GM10248 (cell line): Measurements from ENCODE around the gene PRKN.

Experiments used
- CTCF ChIA-PET: fragments of 300-600 bp; sonication (Branson Sonifier 250); formaldehyde crosslinking; extraction: SDS; loops from one replicate; lab custom pipeline; 2021; ENCODE audit warnings: antibody characterized with exemption; lab: Yijun Ruan, JAX
- POLR2A ChIA-PET: fragments of 350-650 bp; sonication (Branson Sonifier 250); formaldehyde crosslinking; extraction: SDS; loops from one replicate; lab custom pipeline; 2020; ENCODE audit warnings: antibody characterized with exemption; lab: Yijun Ruan, JAX
- DNase-seq: peaks from one replicate; pipeline ENCODE4 v3.0.0; 2012; ENCODE audit errors: extremely low spot score
- TF ChIP-seq, protein P1 (sequence below): IDR thresholded peaks from 2 replicates; pipeline ENCODE4 v1.5.1; 2012; ENCODE audit warnings: mild to moderate bottlenecking, low read depth; ENCODE audit errors: extremely low read depth, missing control alignments, control extremely low read depth

The PRKN gene

DNA sequence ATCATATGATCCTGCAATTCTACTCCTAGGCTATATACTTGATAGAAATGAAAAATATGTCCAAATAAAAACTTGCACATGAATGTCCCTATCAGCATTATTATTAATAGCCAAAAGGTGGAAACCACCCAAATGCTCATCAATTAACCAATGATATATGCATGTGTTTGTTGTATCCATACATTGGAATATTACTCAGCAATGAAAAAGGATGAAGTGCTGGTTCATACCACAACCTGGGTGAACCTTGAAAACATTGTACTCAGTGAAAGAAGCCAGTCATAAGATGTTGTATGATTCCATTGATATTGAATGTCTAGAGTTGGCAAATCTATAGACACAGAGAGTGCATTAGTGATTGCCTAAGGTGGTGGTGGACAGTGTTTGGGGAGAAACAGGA is 267.6 kb downstream of the PRKN start:
- TF ChIP-seq, protein P1, sequence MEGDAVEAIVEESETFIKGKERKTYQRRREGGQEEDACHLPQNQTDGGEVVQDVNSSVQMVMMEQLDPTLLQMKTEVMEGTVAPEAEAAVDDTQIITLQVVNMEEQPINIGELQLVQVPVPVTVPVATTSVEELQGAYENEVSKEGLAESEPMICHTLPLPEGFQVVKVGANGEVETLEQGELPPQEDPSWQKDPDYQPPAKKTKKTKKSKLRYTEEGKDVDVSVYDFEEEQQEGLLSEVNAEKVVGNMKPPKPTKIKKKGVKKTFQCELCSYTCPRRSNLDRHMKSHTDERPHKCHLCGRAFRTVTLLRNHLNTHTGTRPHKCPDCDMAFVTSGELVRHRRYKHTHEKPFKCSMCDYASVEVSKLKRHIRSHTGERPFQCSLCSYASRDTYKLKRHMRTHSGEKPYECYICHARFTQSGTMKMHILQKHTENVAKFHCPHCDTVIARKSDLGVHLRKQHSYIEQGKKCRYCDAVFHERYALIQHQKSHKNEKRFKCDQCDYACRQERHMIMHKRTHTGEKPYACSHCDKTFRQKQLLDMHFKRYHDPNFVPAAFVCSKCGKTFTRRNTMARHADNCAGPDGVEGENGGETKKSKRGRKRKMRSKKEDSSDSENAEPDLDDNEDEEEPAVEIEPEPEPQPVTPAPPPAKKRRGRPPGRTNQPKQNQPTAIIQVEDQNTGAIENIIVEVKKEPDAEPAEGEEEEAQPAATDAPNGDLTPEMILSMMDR = no peak
- CTCF ChIA-PET = no interaction called here
- POLR2A ChIA-PET = no interaction called here
- no peak for DNase-seq

DNA sequence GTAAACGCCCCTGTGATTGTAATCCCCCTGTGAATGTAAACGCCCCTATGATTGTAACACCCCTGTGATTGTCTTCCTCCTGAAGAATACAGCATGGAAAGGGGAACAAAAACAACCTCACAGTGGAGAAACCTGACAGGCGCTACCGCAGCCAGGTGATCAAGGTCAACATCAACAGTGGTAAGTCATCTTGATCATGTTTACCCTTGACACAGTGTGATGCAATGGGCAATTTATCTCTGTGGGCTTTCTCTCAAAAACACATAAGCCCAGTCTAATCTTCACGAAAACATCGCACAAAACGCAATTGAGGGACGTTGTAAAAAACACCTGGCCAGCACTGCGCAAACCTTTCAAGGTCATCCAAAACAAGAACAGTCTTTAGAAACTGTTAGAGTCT is 277.2 kb downstream of the PRKN start:
- TF ChIP-seq, protein P1 = no peak
- ChIA-PET POLR2A (no interaction called here), CTCF (no interaction called here)
- DNase-seq = no peak

DNA sequence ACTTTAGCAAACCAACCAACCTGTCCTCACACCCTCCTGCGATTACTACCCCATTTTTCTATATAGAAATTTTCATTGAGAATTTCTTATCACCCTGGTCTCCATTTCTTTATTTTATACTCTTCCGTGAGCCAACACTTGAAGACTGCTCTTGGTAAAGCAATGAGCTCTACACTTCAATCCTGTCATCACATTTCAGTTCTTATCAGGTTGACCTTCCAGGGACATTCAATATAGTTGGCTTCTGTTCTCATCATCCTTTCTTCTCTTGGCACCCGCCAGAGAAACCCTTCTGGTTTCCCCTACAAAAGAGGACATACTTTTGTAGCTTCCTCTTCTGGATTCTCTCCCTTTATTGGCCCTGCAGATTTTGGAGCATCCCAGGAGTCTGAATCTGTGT is 279.3 kb downstream of the PRKN start:
- ChIA-PET POLR2A (no interaction called here), CTCF (no interaction called here)
- DNase-seq = no peak
- TF ChIP-seq, protein P1 = no peak

DNA sequence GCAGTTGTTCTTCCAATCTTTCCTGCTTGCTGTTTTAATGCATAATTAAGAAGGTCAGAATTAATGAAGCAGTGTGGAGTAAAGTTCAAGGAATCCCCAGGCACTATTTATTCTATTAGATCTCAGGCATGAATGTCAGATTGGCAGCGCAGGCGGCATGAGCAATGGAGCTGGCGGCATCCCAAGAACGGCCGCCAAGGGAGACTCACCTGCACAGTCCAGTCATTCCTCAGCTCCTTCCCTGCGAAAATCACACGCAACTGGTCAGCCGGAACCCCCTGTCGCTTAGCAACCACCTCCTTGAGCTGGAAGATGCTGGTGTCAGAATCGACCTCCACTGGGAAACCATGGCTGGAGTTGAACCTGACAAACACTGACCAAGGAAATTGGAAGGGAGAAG is 284.5 kb downstream of the PRKN start:
- no peak for DNase-seq
- POLR2A ChIA-PET = no interaction called here

DNA sequence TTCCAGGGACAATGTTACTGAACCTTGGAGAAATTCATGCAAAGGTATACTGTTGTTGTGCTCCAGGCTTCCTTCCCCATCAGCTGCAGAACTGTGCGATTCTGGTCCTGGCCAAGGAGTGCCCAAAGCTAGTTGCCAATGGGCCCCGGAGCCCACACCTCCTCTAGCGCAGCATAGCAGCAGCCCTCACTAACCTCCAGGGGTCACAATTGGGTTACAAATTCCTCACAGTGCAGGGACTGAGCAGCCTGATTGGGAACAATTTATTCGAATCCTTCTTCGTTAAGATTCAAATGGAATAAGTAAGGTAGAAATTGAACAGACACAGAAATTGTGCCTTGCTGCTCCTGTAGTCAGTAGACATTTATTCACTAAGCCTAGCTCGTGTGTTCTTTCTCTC is 284.9 kb downstream of the PRKN start:
- ChIA-PET POLR2A (no interaction called here), CTCF (no interaction called here)
- DNase-seq = no peak
- TF ChIP-seq, protein P1 = no peak

More for the DNA sequence above, 284.5 kb downstream of the PRKN start:
- TF ChIP-seq, protein P1 = no peak
- CTCF ChIA-PET = no interaction called here

DNA sequence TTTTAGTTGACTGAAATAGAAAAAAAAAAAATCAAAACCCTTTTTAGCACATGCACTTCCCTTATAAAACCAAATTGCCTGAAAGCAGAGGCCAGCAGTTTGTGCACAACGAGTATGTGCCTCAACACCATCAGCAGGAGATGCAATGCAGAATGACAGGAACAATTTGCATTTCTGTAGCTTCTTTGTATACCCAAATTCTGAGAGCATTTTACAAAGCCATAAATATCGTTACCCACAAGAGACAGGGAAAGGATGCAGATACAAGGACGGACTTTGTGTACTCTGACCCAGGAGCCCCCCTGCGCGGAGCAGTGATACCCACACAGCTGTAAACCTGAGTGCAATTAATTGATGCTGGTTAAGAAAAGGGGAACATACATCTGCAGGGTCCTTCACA is 285.6 kb downstream of the PRKN start:
- POLR2A ChIA-PET = no interaction called here
- TF ChIP-seq, protein P1 = no peak
- CTCF ChIA-PET = no interaction called here
- no peak for DNase-seq

DNA sequence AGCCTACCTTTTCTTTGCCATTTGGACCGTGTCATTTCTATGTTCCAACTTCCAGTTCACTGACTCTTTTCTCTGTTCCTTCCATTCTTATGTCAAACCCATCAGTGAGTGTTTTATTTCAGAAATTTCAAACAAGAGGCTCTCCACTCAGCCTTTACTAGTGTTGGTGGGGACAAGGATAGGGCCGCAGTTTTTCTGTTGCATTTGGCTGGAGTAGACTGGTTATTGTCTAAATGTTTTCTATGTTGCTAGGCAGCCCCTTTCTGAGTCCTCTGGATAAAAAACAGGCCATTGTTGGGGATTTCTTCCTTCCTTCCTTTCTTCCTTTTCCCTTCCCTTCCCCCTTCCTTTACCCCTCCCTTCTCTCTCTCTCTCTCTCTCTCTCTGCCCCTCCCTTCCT is 288.6 kb downstream of the PRKN start:
- POLR2A ChIA-PET = no interaction called here
- no peak for DNase-seq
- CTCF ChIA-PET = interaction anchor here (1.0 kb wide), 1 partner anchor 26 kb away, joined by 3 read pairs; no protein-coding TSS in a partner anchor
- TF ChIP-seq, protein P1 = no peak
